Breast epithelium (tissue), 3 donors: ENCODE results near the gene PTPRN2.

Experiments
- POLR2AphosphoS5 ChIP-seq, 3 donors: sonication (generic); formaldehyde crosslinking; IDR thresholded peaks; one replicate each; pipeline ENCODE4 v1.6.1; 2017; ENCODE audit warnings: antibody characterized with exemption in 3 of 3
- TF ChIP-seq, protein P1 (sequence below), 3 donors: fragments of 450-650 bp; IDR thresholded peaks; one replicate each; pipeline ENCODE4 v1.5.1; 2016 to 2017; ENCODE audit warnings: antibody characterized with exemption in 3 of 3, mild to moderate bottlenecking in 3 of 3, moderate library complexity in 3 of 3

DNA sequence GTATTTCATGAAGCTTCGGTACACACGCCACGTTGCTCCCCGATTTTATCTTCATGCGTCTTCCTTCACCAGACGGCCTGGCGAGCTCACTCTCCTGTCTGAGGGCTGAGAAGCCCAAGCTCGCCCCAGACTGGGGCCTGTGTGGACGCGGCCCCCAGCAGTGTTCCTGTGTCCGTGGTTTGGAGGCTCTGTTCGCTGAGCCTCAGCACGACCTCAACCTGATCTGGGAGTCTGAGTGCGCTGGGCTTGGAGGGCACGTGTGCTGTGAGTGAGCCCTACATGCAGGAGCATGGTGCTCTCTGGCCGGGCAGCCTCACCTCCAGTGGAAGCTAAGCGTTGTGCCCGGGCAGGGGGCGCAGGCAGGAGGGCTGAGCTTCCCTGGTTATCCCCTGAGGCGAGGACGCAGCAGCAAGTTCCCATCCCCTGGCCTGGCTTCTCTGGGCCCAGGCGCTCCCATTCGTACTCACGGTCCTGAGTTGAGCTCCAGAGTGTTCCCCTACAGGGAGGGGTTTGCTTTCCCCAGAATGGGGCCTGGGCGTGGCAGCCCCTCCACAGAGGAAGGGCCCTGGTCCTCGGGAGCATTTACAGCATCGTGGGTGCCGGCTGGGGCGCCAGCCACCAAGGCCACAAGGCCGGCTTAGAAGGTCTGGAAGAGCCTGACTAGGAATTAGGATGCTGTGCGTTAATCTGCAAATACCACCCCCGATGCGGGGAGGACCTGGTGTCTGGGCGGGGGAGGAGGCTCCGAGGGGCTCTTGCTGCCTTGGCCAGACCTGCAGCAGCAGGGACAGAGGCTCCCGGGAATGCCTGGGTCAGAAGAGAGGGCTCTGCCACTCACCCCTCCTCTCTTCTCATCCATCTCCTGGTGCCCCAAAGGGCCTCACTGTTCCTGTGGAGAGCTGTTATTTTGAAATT is 850.2 kb downstream of the PTPRN2 start:
- no peak for TF ChIP-seq POLR2AphosphoS5 (IDR thresholded peaks at IDR 0.05)
- TF ChIP-seq, protein P1, sequence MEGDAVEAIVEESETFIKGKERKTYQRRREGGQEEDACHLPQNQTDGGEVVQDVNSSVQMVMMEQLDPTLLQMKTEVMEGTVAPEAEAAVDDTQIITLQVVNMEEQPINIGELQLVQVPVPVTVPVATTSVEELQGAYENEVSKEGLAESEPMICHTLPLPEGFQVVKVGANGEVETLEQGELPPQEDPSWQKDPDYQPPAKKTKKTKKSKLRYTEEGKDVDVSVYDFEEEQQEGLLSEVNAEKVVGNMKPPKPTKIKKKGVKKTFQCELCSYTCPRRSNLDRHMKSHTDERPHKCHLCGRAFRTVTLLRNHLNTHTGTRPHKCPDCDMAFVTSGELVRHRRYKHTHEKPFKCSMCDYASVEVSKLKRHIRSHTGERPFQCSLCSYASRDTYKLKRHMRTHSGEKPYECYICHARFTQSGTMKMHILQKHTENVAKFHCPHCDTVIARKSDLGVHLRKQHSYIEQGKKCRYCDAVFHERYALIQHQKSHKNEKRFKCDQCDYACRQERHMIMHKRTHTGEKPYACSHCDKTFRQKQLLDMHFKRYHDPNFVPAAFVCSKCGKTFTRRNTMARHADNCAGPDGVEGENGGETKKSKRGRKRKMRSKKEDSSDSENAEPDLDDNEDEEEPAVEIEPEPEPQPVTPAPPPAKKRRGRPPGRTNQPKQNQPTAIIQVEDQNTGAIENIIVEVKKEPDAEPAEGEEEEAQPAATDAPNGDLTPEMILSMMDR (IDR thresholded peaks at IDR 0.05) = no peak
